ENCODE data around the gene SPTLC1. TPM values are rescaled to one million over a fixed set of nuclear protein-coding genes. Genes with fewer than 3 reads are reported as not detected.

Gene SPTLC1
- total and polyA plus RNA-seq, 3 donors from 2014 or later = 71.6 to 104 (median 77.1) TPM

DNA sequence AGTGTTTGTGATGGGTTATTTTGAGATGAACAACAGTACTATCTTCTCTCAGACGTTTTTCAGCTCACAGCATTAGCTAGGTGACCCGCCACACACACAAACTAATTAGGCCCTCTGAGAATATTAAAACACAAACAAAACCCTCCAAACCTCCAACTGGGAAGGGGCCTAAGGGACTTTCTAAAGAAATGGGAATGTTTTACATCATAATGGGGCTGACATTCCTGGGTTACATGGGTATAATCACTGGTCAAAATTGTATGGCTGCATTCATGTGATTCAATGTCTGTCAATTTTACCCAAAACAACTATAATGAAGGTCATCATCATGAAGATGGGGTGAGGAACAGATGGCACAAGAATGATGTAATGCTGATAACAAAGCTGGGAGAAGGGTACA is 59.6 kb downstream of the SPTLC1 start:
- TF ChIP-seq, protein P1, sequence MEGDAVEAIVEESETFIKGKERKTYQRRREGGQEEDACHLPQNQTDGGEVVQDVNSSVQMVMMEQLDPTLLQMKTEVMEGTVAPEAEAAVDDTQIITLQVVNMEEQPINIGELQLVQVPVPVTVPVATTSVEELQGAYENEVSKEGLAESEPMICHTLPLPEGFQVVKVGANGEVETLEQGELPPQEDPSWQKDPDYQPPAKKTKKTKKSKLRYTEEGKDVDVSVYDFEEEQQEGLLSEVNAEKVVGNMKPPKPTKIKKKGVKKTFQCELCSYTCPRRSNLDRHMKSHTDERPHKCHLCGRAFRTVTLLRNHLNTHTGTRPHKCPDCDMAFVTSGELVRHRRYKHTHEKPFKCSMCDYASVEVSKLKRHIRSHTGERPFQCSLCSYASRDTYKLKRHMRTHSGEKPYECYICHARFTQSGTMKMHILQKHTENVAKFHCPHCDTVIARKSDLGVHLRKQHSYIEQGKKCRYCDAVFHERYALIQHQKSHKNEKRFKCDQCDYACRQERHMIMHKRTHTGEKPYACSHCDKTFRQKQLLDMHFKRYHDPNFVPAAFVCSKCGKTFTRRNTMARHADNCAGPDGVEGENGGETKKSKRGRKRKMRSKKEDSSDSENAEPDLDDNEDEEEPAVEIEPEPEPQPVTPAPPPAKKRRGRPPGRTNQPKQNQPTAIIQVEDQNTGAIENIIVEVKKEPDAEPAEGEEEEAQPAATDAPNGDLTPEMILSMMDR (IDR thresholded peaks at IDR 0.05) = no peak
- TF ChIP-seq POLR2A (IDR thresholded peaks at IDR 0.05) = no peak
- intact Hi-C loops (cut with DNase I; ENCODE audit: low total_unique reads) = no loop called here
- Histone ChIP-seq H3K4me1 (no peaks in the 10 kb centered on the region), H3K36me3 (ENCODE audit: low read depth, missing control alignments) (no peaks in the 10 kb centered on the region), H3K4me3 (no peak overlapping the region), H3K27me3 (no peaks in the 10 kb centered on the region), H3K27ac (no peak overlapping the region), H3K9me3 (no peaks in the 10 kb centered on the region)
- DNase-seq = no peak
- 67 to 74% methylated on average over 2 of the region's 2 CpGs for WGBS, 2 donors

DNA sequence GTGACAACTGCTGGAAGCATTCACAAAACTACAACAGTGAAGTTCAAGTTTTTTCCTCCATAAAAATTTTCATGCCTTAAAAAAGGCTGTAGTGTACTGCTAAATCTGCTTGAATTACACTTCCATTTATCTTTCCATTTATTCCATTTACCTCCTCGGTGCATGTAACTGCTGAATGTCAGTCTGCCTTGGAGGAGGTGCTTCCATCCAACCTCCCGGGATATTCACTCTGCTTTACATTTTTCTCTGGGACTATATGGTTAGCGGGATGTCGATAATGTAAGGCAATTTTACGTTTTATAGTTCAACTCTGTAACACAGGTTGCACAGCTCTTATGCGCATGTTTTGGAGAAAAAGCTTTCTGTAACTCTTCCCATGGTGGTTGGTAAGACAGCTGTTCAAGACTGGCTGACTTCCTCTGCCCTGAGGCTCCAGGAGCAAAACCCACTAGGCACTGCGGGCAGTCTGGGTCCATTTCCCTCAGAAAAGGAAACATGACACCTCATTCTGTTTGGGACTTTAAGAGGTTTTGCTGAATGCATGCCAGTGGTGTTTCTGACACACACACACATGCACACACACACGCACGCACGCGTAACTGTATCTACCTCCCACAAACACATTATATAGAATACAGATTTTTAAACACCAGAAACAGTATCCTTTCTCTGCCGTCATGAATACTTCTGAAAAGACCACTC is 66.1 kb downstream of the SPTLC1 start:
- H3K27me3 ChIP-seq = no peaks in the 10 kb centered on the region
- no peak overlapping the region for H3K4me3 ChIP-seq
- H3K27ac ChIP-seq = no peak overlapping the region
- WGBS, 2 donors = 92 to 93% methylated on average over 12 of the region's 12 CpGs
- no peaks in the 10 kb centered on the region for H3K4me1 ChIP-seq
- H3K36me3 ChIP-seq (ENCODE audit: low read depth, missing control alignments) = no peaks in the 10 kb centered on the region
- no peaks in the 10 kb centered on the region for H3K9me3 ChIP-seq
- DNase-seq = no peak
- TF ChIP-seq, protein P1 (IDR thresholded peaks at IDR 0.05) = no peak
- TF ChIP-seq POLR2A (IDR thresholded peaks at IDR 0.05) = no peak
- intact Hi-C loops (cut with DNase I; ENCODE audit: low total_unique reads) = no loop called here

DNA sequence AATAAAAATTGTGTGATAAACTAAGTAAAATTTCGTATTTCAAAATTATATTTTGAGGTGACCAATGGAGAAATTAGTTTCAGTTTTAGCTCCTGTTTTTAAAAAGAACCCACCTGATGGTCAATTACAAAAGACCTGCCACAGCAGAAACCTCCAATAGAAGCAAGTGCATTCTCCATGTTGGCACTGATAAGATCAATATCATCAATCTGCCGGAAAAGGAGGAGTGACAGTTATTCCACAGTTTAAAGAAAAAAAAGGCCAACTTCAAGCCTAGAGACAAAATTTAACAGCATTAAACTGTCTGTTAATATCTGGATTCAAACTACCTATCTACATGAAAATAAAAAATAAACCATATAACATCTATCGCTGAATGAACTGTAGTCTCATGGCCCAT is 67.7 kb downstream of the SPTLC1 start:
- TF ChIP-seq, protein P1 (IDR thresholded peaks at IDR 0.05) = no peak
- no peak for TF ChIP-seq POLR2A (IDR thresholded peaks at IDR 0.05)
- DNase-seq = no peak
- WGBS, 2 donors = 95 to 96% methylated on average over 3 of the region's 3 CpGs
- H3K27me3 ChIP-seq = no peaks in the 10 kb centered on the region
- no peaks in the 10 kb centered on the region for H3K36me3 ChIP-seq (ENCODE audit: low read depth, missing control alignments)
- H3K27ac ChIP-seq = no peak overlapping the region
- H3K9me3 ChIP-seq = no peaks in the 10 kb centered on the region
- no peak overlapping the region for H3K4me3 ChIP-seq
- intact Hi-C loops (cut with DNase I; ENCODE audit: low total_unique reads) = no loop called here
- H3K4me1 ChIP-seq = no peaks in the 10 kb centered on the region

DNA sequence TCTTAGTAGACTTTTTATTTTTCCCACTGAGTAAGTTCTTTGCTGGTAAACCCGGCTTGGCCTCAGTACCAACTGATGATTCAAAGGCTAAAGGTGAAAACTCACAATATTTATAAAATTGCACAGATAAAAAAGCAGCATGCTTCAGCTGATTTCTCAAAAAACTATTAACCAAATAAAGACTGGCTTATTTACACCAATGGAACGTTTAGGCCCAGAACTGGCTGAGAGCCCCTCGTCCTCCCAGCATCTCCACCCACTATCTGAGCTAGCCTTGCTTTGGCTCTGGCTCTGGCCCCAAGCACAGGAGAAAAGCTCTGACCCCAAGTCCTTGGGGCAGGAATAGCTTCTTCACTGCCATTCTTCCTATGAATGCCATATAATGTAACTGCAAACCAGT is 68.5 kb downstream of the SPTLC1 start:
- H3K36me3 ChIP-seq (ENCODE audit: low read depth, missing control alignments) = no peaks in the 10 kb centered on the region
- H3K4me1 ChIP-seq = no peaks in the 10 kb centered on the region
- H3K4me3 ChIP-seq = no peak overlapping the region
- intact Hi-C loops (cut with DNase I; ENCODE audit: low total_unique reads) = no loop called here
- H3K9me3 ChIP-seq = no peaks in the 10 kb centered on the region
- WGBS, 2 donors = 71 to 79% methylated on average over 3 of the region's 3 CpGs
- no peak for DNase-seq
- H3K27me3 ChIP-seq = no peaks in the 10 kb centered on the region
- TF ChIP-seq, protein P1 (IDR thresholded peaks at IDR 0.05) = no peak
- TF ChIP-seq POLR2A (IDR thresholded peaks at IDR 0.05) = no peak
- H3K27ac ChIP-seq = no peak overlapping the region

DNA sequence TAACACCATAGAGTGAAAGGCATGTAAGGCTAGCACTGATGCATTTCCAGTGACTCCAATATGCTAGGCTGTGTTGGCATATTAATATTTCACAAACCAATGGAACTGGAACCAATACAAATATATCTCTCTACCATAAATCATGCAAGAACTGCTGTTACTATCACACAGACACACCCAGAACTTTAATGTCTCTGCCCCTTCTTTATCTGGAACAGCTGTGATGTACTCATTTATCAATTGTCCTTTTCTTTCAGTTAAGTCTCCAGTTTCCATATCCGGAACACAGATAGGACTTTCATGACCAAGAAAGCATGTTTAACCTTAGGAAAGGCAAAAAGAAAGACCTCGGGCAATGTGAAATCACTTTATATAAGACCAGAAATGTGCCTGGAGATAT is 70.3 kb downstream of the SPTLC1 start:
- H3K27me3 ChIP-seq = no peaks in the 10 kb centered on the region
- no peak overlapping the region for H3K4me3 ChIP-seq
- TF ChIP-seq, protein P1 (IDR thresholded peaks at IDR 0.05) = no peak
- no peak for TF ChIP-seq POLR2A (IDR thresholded peaks at IDR 0.05)
- no peak for DNase-seq
- H3K4me1 ChIP-seq = no peaks in the 10 kb centered on the region
- 89 to 96% methylated on average over 2 of the region's 2 CpGs for WGBS, 2 donors
- no peak overlapping the region for H3K27ac ChIP-seq
- H3K36me3 ChIP-seq (ENCODE audit: low read depth, missing control alignments) = no peaks in the 10 kb centered on the region
- intact Hi-C loops (cut with DNase I; ENCODE audit: low total_unique reads) = no loop called here
- H3K9me3 ChIP-seq = no peaks in the 10 kb centered on the region

Data from testis (tissue), 3 donors.